ENCODE results near the gene PDE6B.
"Not testable (repeated sequence)": the region's sequence is repeated elsewhere in the genome, so short reads cannot be mapped to it uniquely, and the experiment has no call there.

DNA sequence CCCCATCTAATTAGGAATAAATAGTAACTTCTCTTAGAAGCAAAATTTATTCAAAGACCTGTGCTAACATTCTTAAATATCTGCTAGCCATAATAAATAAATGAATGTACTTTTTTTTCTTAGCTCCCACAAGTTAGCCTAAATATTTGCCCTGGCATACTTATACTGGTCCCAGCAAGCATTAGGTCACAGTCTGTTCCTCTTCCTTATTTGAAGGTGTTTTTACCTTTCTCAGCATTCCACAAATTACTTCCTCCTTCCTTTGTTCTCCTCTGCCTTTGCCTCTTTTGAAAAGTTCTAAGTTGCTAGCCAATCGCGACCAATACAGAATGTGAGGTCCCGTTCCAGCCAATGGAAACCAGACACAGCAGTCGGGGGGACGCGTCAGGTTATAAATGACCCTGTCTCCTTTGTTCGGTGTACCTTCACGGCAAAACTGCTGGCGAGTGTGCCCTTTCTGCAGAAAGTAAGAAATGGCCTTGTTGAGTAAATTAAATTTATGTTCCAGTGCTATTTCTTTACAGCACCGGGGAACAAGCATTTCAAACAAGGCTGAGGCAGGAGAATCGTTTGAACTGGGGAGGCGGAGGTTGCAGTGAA is 69.1 kb downstream of the PDE6B start:
- TF ChIP-seq, protein P1, sequence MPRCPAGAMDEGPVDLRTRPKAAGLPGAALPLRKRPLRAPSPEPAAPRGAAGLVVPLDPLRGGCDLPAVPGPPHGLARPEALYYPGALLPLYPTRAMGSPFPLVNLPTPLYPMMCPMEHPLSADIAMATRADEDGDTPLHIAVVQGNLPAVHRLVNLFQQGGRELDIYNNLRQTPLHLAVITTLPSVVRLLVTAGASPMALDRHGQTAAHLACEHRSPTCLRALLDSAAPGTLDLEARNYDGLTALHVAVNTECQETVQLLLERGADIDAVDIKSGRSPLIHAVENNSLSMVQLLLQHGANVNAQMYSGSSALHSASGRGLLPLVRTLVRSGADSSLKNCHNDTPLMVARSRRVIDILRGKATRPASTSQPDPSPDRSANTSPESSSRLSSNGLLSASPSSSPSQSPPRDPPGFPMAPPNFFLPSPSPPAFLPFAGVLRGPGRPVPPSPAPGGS (IDR thresholded peaks at IDR 0.05) = not testable (repeated sequence)
- not testable (repeated sequence) for TF ChIP-seq POLR2A (IDR thresholded peaks at IDR 0.05; ENCODE audit: low read length); RAD21 (conservative IDR thresholded peaks at IDR 0.05 in 1 of 2, IDR thresholded peaks at IDR 0.05 in 1 of 2)
